H1 (cell line): ENCODE measurements around the gene ASAP3. TPM values are rescaled to one million over a fixed set of nuclear protein-coding genes. Genes with fewer than 3 reads are reported as not detected.

Experiments used
- CTCF ChIA-PET: fragments of 300-600 bp; sonication (Branson Sonifier 250); formaldehyde crosslinking; loops from one replicate; lab custom pipeline; 2021; ENCODE audit not compliant: partially characterized antibody; lab: Charles Lee
- POLR2A ChIA-PET: fragments of 300-600 bp; sonication (Branson Sonifier 250); formaldehyde crosslinking; loops from one replicate; lab custom pipeline; 2021; ENCODE audit warnings: inconsistent platforms; ENCODE audit not compliant: partially characterized antibody; lab: Charles Lee
- DNase-seq, 2 experiments: peaks; one replicate each; pipeline versions ENCODE4 v3.0.0 to v3.0.0-alpha.2; 2010 to 2022; ENCODE audit warnings: low spot score in 2 of 2, low read depth in 1 of 2, mixed read lengths in 1 of 2
- FAIRE-seq: peaks from 2 replicates; lab custom pipeline; 2011; peaks lifted over from hg19 to GRCh38; lab: Jason Lieb, UNC
- H2AFZ ChIP-seq: 2 replicates; pipeline ENCODE4 v1.8.1; 2012; ENCODE audit warnings: low read length, inconsistent platforms
- H2AK5ac ChIP-seq: 2 replicates; pipeline ENCODE4 v1.6.1; 2013; ENCODE audit warnings: low read depth, low read length
- H2BK120ac ChIP-seq: replicated peaks from 2 replicates; pipeline ENCODE3; 2013; ENCODE audit warnings: low read depth, low read length, inconsistent platforms
- H2BK12ac ChIP-seq: 2 replicates; pipeline ENCODE4 v1.6.1; 2013; ENCODE audit warnings: low read depth, low read length
- H2BK15ac ChIP-seq: 2 replicates; pipeline ENCODE4 v1.6.1; 2013; ENCODE audit warnings: low read length
- H2BK20ac ChIP-seq: 2 replicates; pipeline ENCODE4 v1.6.1; 2013; ENCODE audit warnings: low read length
- H2BK5ac ChIP-seq: 2 replicates; pipeline ENCODE4 v1.6.1; 2013; ENCODE audit warnings: low read depth, low read length
- H3K14ac ChIP-seq: 2 replicates; pipeline ENCODE4 v1.6.1; 2013; ENCODE audit warnings: inconsistent platforms; ENCODE audit not compliant: insufficient read length
- H3K18ac ChIP-seq: 2 replicates; pipeline ENCODE4 v1.6.1; 2013; ENCODE audit warnings: low read length; ENCODE audit errors: extremely low read depth
- H3K23ac ChIP-seq: 2 replicates; pipeline ENCODE4 v1.6.1; 2013; ENCODE audit warnings: inconsistent platforms; ENCODE audit not compliant: insufficient read length
- H3K23me2 ChIP-seq: 2 replicates; pipeline ENCODE4 v1.6.1; 2013; ENCODE audit warnings: low read depth, low read length
- H3K27ac ChIP-seq: 2 replicates; pipeline ENCODE4 v1.6.1; 2011; ENCODE audit warnings: low read depth, low read length, inconsistent platforms
- H3K27me3 ChIP-seq, 4 experiments: replicated peaks in 1 of 4; 1 replicate in 1 of 4; 2 replicates in 3 of 4; pipeline versions ENCODE4 v1.6.1 to v1.8.1; 2011 to 2013; ENCODE audit warnings: low read length in 3 of 4, mild to moderate bottlenecking in 3 of 4, inconsistent platforms in 2 of 4, mixed read lengths in 2 of 4, moderate library complexity in 1 of 4; ENCODE audit not compliant: control insufficient read depth in 3 of 4, insufficient read depth in 3 of 4; ENCODE audit errors: extremely low read depth in 1 of 4
- H3K36me3 ChIP-seq, 4 experiments: 2 replicates each; pipeline versions ENCODE4 v1.6.1 to v1.8.1; 2011 to 2013; ENCODE audit warnings: mild to moderate bottlenecking in 4 of 4, low read length in 3 of 4, moderate library complexity in 2 of 4, control low read depth in 1 of 4, inconsistent platforms in 1 of 4; ENCODE audit not compliant: insufficient read depth in 4 of 4, control insufficient read depth in 2 of 4
- H3K4ac ChIP-seq: replicated peaks from 2 replicates; pipeline ENCODE3; 2013; ENCODE audit warnings: low read length, low read depth, mixed read lengths, inconsistent platforms; ENCODE audit not compliant: insufficient read length
- H3K4me1 ChIP-seq, 4 experiments: replicated peaks in 1 of 4; 1 replicate in 1 of 4; 2 replicates in 3 of 4; pipeline versions ENCODE4 v1.6.1 to v1.8.1; 2011 to 2013; ENCODE audit warnings: low read length in 3 of 4, inconsistent platforms in 2 of 4, mixed read lengths in 1 of 4; ENCODE audit not compliant: insufficient read depth in 4 of 4, control insufficient read depth in 3 of 4
- H3K4me2 ChIP-seq, 2 experiments: 2 replicates each; pipeline versions ENCODE4 v1.6.1 to v1.8.1; 2011 to 2013; ENCODE audit warnings: low read depth in 2 of 2, low read length in 2 of 2, control low read depth in 1 of 2, inconsistent platforms in 1 of 2, mild to moderate bottlenecking in 1 of 2; ENCODE audit not compliant: insufficient read depth in 1 of 2
- H3K4me3 ChIP-seq, 4 experiments: fragments of 200-600, 300-600 bp in 1 of 4; sonication (generic), shearing (Covaris generic), sonication (Bioruptor Twin) in 1 of 4; 2 replicates each; pipeline versions ENCODE4 v1.5.1 to v1.8.1; 2011 to 2016; ENCODE audit warnings: low read length in 4 of 4, low read depth in 3 of 4, control low read depth in 2 of 4, inconsistent platforms in 2 of 4, mild to moderate bottlenecking in 2 of 4, mixed read lengths in 1 of 4, moderate library complexity in 1 of 4; ENCODE audit not compliant: insufficient read depth in 2 of 4; ENCODE audit errors: extremely low read depth in 1 of 4
- H3K56ac ChIP-seq: replicated peaks from 2 replicates; pipeline ENCODE3; 2013; ENCODE audit warnings: low read depth, mild to moderate bottlenecking, mixed read lengths, low read length, inconsistent platforms; ENCODE audit not compliant: insufficient read length
- H3K79me1 ChIP-seq: 2 replicates; pipeline ENCODE4 v1.6.1; 2013; ENCODE audit warnings: low read depth, low read length, control low read depth
- H3K79me2 ChIP-seq, 2 experiments: 2 replicates each; pipeline versions ENCODE4 v1.6.1 to v1.8.1; 2012 to 2013; ENCODE audit warnings: low read length in 2 of 2, mild to moderate bottlenecking in 2 of 2, inconsistent platforms in 1 of 2; ENCODE audit not compliant: insufficient read depth in 2 of 2, control insufficient read depth in 1 of 2
- H3K9ac ChIP-seq, 4 experiments: replicated peaks in 1 of 4; 1 replicate in 1 of 4; 2 replicates in 3 of 4; pipeline versions ENCODE4 v1.6.1 to v1.8.1; 2011 to 2013; ENCODE audit warnings: low read depth in 3 of 4, low read length in 3 of 4, control low read depth in 2 of 4, mild to moderate bottlenecking in 2 of 4, moderate library complexity in 2 of 4, inconsistent platforms in 1 of 4; ENCODE audit errors: extremely low read depth in 1 of 4
- H3K9me3 ChIP-seq, 2 experiments: 2 replicates each; pipeline versions ENCODE4 v1.6.1 to v1.8.1; 2012 to 2013; ENCODE audit warnings: mild to moderate bottlenecking in 2 of 2, moderate library complexity in 2 of 2, control low read depth in 1 of 2, inconsistent platforms in 1 of 2, low read depth in 1 of 2, low read length in 1 of 2, mixed read lengths in 1 of 2; ENCODE audit not compliant: insufficient read depth in 2 of 2
- H4K20me1 ChIP-seq, 2 experiments: replicated peaks in 1 of 2; 2 replicates each; pipeline versions ENCODE3 to v1.8.1; 2011 to 2013; ENCODE audit warnings: inconsistent platforms in 2 of 2, low read length in 2 of 2, mild to moderate bottlenecking in 1 of 2; ENCODE audit not compliant: insufficient read depth in 2 of 2, control insufficient read depth in 1 of 2
- H4K5ac ChIP-seq: 2 replicates; pipeline ENCODE4 v1.6.1; 2013; ENCODE audit warnings: low read length, low read depth, mixed read lengths, inconsistent platforms; ENCODE audit not compliant: insufficient read length
- H4K8ac ChIP-seq: 2 replicates; pipeline ENCODE4 v1.8.0; 2013; ENCODE audit warnings: mild to moderate bottlenecking, moderate library complexity, low read length, inconsistent platforms; ENCODE audit not compliant: insufficient read depth; ENCODE audit errors: extremely low read depth
- H4K91ac ChIP-seq: replicated peaks from 2 replicates; pipeline ENCODE3; 2013; ENCODE audit warnings: low read length, mixed read lengths, inconsistent platforms; ENCODE audit not compliant: insufficient read length
- BRCA1 ChIP-seq: IDR thresholded peaks from 2 replicates; pipeline ENCODE4 v1.6.1; 2012; ENCODE audit warnings: low read depth, low read length, improper control_type of control experiment
- KDM4A ChIP-seq: IDR thresholded peaks from one replicate; pipeline ENCODE4 v1.7.1; 2012; ENCODE audit warnings: low read depth, mild to moderate bottlenecking, moderate library complexity, low read length, inconsistent platforms; ENCODE audit not compliant: severe bottlenecking
- KDM5A ChIP-seq: fragments of 200-600 bp; IDR thresholded peaks from 2 replicates; pipeline ENCODE4 v1.7.1; 2012; ENCODE audit warnings: mild to moderate bottlenecking, low read length, inconsistent platforms, mixed read lengths
- POLR2AphosphoS5 ChIP-seq: IDR thresholded peaks from 2 replicates; pipeline ENCODE4 v1.6.1; 2011; ENCODE audit warnings: low read depth, low read length
- SAP30 ChIP-seq: fragments of 300-600 bp; sonication (generic); IDR thresholded peaks from 2 replicates; pipeline ENCODE4 v1.7.1; 2012; ENCODE audit warnings: low read length, moderate library complexity, mild to moderate bottlenecking, inconsistent platforms; ENCODE audit not compliant: insufficient read depth, insufficient replicate concordance
- SIN3A ChIP-seq, 2 experiments: IDR thresholded peaks in 1 of 2; conservative IDR thresholded peaks in 1 of 2; 2 replicates each; pipeline ENCODE4 v1.6.1; 2011 to 2012; ENCODE audit warnings: low read length in 2 of 2, improper control_type of control experiment in 1 of 2, low read depth in 1 of 2, mild to moderate bottlenecking in 1 of 2
- SIRT6 ChIP-seq: IDR thresholded peaks from one replicate; pipeline ENCODE4 v1.7.1; 2012; ENCODE audit warnings: low read length, inconsistent platforms
- SRF ChIP-seq: IDR thresholded peaks from 2 replicates; pipeline ENCODE4 v1.6.1; 2011; ENCODE audit warnings: mild to moderate bottlenecking, low read depth, low read length, moderate library complexity
- TCF12 ChIP-seq: IDR thresholded peaks from 2 replicates; pipeline ENCODE4 v1.6.1; 2011; ENCODE audit warnings: low read depth, mild to moderate bottlenecking, low read length
- TEAD4 ChIP-seq: IDR thresholded peaks from 2 replicates; pipeline ENCODE4 v1.6.1; 2012; ENCODE audit warnings: low read depth, low read length, inconsistent platforms, mixed read lengths
- WGBS, 2 experiments: shearing (Covaris generic) in 1 of 2; methylation state at CpG; one replicate each; pipeline versions ENCODE4 v1.1.6 to v1.1.7; 2013 to 2015; ENCODE audit warnings: low lambda C conversion rate in 2 of 2, mixed read lengths in 2 of 2, inconsistent platforms in 1 of 2, low coverage in 1 of 2, missing lambda C conversion rate in 1 of 2; ENCODE audit not compliant: insufficient replicate concordance in 2 of 2, insufficient coverage in 1 of 2, insufficient read length in 1 of 2; ENCODE audit errors: extremely low coverage in 1 of 2, missing lambda C conversion rate in 1 of 2; 5-methylcytosine and 5-hydroxymethylcytosine counted together
- polyA plus RNA-seq, 7 experiments: library from polyadenylated mRNA; depleted of rRNA in 3 of 7; stranded (reverse) in 5 of 7; unstranded in 2 of 7; fragments of >200 nt in 5 of 7; fragments of 200-250 nt in 2 of 7; gene quantifications; 1 replicate in 5 of 7; 2 replicates in 1 of 7; 4 replicates in 1 of 7; pipeline versions ENCODE4 v1.2.1 to v1.2.3, GENCODE V29; 2011 to 2013; ENCODE audit warnings: missing spikeins in 2 of 7, mixed read lengths in 2 of 7
- total RNA-seq: library from RNA; stranded (reverse); fragmentation: NEBNext Ultra II Directional; extraction: Animal tissue kit (Norgen Biotek cat#: 25700); gene quantifications from 2 replicates; pipeline ENCODE4 v1.2.1, GENCODE V29; 2021
- TF ChIP-seq, protein P1 (sequence below): IDR thresholded peaks from 2 replicates; pipeline ENCODE4 v1.6.1; 2012; ENCODE audit warnings: low read length, inconsistent platforms
- TF ChIP-seq, protein P2 (sequence below): IDR thresholded peaks from 2 replicates; pipeline ENCODE4 v1.6.1; 2011; ENCODE audit warnings: low read depth, mild to moderate bottlenecking, low read length; ENCODE audit not compliant: insufficient read depth

ASAP3 gene
- total and polyA plus RNA-seq, 2 of the 8 experiments (the other 6 are each of a cell fraction or from before 2014, with no cell fraction given) = 53.1 to 58.0 TPM

DNA sequence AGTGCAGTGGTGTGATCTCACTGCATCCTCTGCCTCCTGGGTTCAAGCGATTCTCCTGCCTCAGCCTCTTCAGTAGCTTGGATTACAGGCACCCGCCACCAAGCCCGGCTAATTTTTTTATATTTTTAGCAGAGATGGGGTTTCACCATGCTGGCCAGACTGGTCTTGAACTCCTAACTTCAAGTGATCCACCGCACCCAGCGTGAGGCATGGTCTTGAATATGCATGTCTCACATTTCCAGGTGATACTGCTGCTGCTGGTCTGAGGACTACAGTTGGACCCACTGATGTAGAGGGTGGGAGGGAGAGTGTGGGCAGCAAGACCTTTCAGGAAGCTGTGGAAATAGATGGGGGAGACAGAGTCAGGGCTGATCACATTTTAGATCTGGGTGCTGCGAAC is 21.9 kb upstream of the ASAP3 start:
- H2BK20ac ChIP-seq = no peak overlapping the region
- no peaks in the 10 kb centered on the region for H3K27me3 ChIP-seq
- H2BK120ac ChIP-seq = no peak overlapping the region
- no peak overlapping the region for H3K9ac ChIP-seq
- no peak overlapping the region for H2AFZ ChIP-seq
- no peak overlapping the region for H4K5ac ChIP-seq
- H4K91ac ChIP-seq = no peak overlapping the region
- no peak overlapping the region for H3K18ac ChIP-seq
- H3K27ac ChIP-seq = no peak overlapping the region
- H2BK5ac ChIP-seq = no peak overlapping the region
- WGBS, 2 experiments = 93% methylated on average over 6 of the region's 6 CpGs; no CpG with 5 or more reads in 1 of the 2 experiments
- H3K9me3 ChIP-seq = no peaks in the 10 kb centered on the region; a peak in 1 of 4 replicates
- H3K4me3 ChIP-seq = no peak overlapping the region
- H4K20me1 ChIP-seq = peaks cover 0 to 3% of the 10 kb centered on the region in 2 experiments
- no peak overlapping the region for H2AK5ac ChIP-seq
- H3K56ac ChIP-seq = no peak overlapping the region
- ChIA-PET CTCF (interaction anchor here (0.7 to 6.2 kb wide), 8 partner anchors 8 to 322 kb away, joined by 3 to 62 read pairs (median 6); partner anchors contain the start of gene E2F2), POLR2A (interaction anchor here (0.7 to 1.8 kb wide), 6 partner anchors 9 to 197 kb away, joined by 3 to 4 read pairs (median 4); partner anchors contain the start of gene RPL11)
- H3K4ac ChIP-seq = no peak overlapping the region
- no peaks in the 10 kb centered on the region for H3K79me1 ChIP-seq
- no peak overlapping the region; the same call in 1 of the 2 replicates for H4K8ac ChIP-seq
- no peaks in the 10 kb centered on the region for H3K4me1 ChIP-seq
- no peak overlapping the region for H2BK15ac ChIP-seq
- H2BK12ac ChIP-seq = no peak overlapping the region
- H3K79me2 ChIP-seq = no peaks in the 10 kb centered on the region
- no peak overlapping the region for H3K14ac ChIP-seq
- H3K23me2 ChIP-seq = no peaks in the 10 kb centered on the region; the same call in 1 of the 2 replicates
- H3K23ac ChIP-seq = no peak overlapping the region
- no peak overlapping the region for H3K4me2 ChIP-seq
- peaks cover 0 to 4% (median 0%) of the 10 kb centered on the region in 4 experiments; a peak in 1 of 8 replicates for H3K36me3 ChIP-seq
- DNase-seq (no peak), FAIRE-seq (no peak)
- TF ChIP-seq, protein P1, sequence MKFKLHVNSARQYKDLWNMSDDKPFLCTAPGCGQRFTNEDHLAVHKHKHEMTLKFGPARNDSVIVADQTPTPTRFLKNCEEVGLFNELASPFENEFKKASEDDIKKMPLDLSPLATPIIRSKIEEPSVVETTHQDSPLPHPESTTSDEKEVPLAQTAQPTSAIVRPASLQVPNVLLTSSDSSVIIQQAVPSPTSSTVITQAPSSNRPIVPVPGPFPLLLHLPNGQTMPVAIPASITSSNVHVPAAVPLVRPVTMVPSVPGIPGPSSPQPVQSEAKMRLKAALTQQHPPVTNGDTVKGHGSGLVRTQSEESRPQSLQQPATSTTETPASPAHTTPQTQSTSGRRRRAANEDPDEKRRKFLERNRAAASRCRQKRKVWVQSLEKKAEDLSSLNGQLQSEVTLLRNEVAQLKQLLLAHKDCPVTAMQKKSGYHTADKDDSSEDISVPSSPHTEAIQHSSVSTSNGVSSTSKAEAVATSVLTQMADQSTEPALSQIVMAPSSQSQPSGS = no peak
- TF ChIP-seq KDM4A (no peak), BRCA1 (no peak), KDM5A (no peak), SRF (no peak), TCF12 (no peak), SAP30 (no peak), TEAD4 (no peak), POLR2AphosphoS5 (no peak), SIN3A (conservative IDR thresholded peaks at IDR 0.05 in 1 of 2, IDR thresholded peaks at IDR 0.05 in 1 of 2; ENCODE audit: low read depth in 1 of 2, low read length in 2 of 2) (no peak), SIRT6 (no peak)
- TF ChIP-seq, protein P2, sequence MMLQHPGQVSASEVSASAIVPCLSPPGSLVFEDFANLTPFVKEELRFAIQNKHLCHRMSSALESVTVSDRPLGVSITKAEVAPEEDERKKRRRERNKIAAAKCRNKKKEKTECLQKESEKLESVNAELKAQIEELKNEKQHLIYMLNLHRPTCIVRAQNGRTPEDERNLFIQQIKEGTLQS = no peak
